ENCODE results near the gene ACRBP.
A peak's percentile ranks its signal among the peaks of the same experiment; 100 is the strongest.

ACRBP gene

DNA sequence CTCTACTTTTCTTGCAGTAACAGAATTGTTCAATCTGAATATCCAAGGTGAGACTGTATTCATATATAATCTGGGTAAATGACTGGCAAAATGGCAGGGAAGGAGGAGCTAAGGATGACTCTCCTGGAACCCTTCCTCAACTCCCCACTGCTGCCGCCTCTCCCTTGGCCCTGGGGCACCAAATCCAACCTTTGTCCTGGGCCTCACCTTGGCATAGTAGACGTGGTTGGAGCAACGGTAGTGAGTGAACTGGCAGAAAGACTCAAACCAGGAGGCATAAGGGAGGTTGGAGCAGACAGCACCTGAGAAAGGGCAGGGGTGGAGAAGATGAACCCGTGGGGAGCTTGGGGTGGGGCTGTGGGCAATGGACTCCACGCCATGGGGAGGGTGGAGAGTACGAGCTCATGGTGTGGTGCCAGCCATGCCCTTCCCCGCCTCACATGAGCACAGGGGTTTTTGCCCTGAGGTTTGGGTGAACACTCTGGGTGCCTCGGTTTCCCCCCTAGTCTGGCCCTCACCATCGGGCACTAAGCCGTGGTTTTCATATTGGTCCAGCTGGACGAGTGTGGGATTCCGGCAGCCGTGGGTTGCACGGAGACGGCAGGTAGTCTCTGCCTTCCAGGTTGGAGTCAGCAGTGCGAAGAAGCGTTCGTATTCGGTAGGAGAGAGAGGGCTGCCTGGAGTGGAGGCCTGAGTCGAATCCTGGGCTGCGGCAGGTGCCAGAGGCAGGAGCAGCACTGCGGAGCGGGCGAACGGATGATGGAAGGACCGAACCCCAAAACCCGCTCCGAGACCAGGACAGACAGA lies 753 bp downstream of the ACRBP start:
- Histone ChIP-seq H3K27ac (ENCODE audit: low read depth, low read length) (no peak overlapping the region), H3K4me1 (ENCODE audit: insufficient read depth, low read length) (no peaks in the 10 kb centered on the region), H3K4me3 (ENCODE audit: low read length) (peak overlapping the region; percentile 72), H3K36me3 (ENCODE audit: insufficient read depth, low read length) (peaks cover 19% of the 10 kb centered on the region), H3K27me3 (ENCODE audit: insufficient read depth, low read length) (peaks cover 4% of the 10 kb centered on the region), H3K9ac (ENCODE audit: low read depth, low read length) (peak overlapping the region; percentile 72; the same call in 1 of the 2 replicates), H3K9me3 (ENCODE audit: insufficient read depth, low read depth, low read length) (no peaks in the 10 kb centered on the region)
- WGBS, result 84% methylated on average over 28 of the region's 28 CpGs

DNA sequence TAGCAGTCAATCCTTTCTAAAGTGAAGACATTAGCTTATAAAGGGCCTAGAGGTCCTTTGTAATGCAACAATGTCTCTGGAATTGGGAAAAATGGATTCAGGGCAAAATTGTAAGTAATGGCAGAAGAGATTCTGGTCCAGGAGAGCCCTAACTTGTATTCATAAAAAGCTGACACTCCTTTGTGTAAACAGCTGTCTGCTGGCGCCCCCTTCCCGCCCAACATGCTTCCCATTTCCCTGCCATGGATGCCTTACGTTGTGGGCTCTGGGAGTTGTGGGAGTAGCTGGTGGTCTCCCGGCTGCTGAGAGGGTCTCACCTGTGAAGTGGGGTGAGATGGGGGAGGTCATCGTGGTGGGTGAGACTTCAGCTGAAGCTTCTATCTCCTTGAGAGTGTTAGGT lies 2.3 kb downstream of the ACRBP start:
- H3K27ac ChIP-seq (ENCODE audit: low read depth, low read length), result no peak overlapping the region
- H3K36me3 ChIP-seq (ENCODE audit: insufficient read depth, low read length), result peaks cover 6% of the 10 kb centered on the region; the same call in 1 of the 2 replicates
- no peak overlapping the region for H3K4me3 ChIP-seq (ENCODE audit: low read length)
- no peaks in the 10 kb centered on the region for H3K9me3 ChIP-seq (ENCODE audit: insufficient read depth, low read depth, low read length)
- peaks cover 4% of the 10 kb centered on the region for H3K27me3 ChIP-seq (ENCODE audit: insufficient read depth, low read length)
- no peak overlapping the region for H3K9ac ChIP-seq (ENCODE audit: low read depth, low read length)
- H3K4me1 ChIP-seq (ENCODE audit: insufficient read depth, low read length), result no peaks in the 10 kb centered on the region
- WGBS, result 34% methylated on average over 5 of the region's 5 CpGs

DNA sequence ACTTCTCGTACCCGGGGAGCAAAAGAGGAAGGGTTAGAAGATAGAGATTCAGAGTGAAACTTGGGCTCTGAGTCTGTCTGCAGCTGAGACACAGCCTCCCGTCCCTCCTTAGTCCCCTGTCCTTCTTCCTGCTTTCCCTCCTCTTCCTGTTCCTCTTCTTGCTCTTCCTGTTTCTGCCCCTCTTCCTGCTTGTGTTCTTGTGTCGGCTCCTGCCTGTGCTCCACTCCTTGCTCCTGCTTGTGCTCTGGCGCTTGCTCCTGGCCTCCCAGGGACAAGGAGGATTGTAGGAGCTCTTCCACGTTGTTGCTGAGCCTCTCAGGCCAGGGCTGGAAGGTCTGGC lies 3.0 kb downstream of the ACRBP start:
- H3K4me1 ChIP-seq (ENCODE audit: insufficient read depth, low read length), result no peaks in the 10 kb centered on the region
- peaks cover 4% of the 10 kb centered on the region for H3K27me3 ChIP-seq (ENCODE audit: insufficient read depth, low read length)
- no peak overlapping the region for H3K4me3 ChIP-seq (ENCODE audit: low read length)
- no peak overlapping the region for H3K27ac ChIP-seq (ENCODE audit: low read depth, low read length)
- 86% methylated on average over 6 of the region's 6 CpGs for WGBS
- no peaks in the 10 kb centered on the region for H3K9me3 ChIP-seq (ENCODE audit: insufficient read depth, low read depth, low read length)
- no peak overlapping the region for H3K9ac ChIP-seq (ENCODE audit: low read depth, low read length)
- H3K36me3 ChIP-seq (ENCODE audit: insufficient read depth, low read length), result peaks cover 6% of the 10 kb centered on the region; the same call in 1 of the 2 replicates

DNA sequence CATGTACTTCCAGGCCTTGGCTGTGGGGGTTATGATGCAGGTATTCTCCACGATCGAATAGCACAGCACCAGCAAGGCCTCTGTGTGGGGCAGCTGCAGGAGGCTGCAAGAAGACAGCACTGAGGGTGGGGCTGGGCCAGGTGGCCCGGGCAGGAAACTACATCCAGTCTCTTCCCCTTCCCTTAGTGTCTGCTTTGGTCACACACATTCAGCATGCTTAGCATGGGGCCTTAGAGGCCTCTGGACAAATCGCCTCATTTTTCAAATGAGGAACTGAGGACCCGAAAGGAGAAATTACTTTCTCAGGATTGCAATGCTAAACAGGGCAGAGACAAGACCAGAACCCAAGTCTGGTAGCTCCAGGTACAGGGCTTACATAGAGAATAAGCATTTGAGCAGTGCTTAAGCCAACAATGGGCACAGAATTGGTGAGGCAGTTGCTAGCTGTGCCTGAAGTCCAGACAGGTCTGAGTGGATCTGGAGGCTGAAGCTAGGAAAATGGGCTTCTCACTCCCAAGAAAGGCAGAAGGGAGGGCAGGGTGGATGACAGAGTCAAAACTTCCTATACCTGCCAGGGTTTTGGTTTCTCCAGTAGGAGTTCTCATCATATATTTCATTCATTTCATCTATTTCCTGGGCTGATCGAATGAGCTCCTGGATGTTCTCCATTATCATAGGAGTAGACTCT lies 3.5 kb downstream of the ACRBP start:
- H3K9ac ChIP-seq (ENCODE audit: low read depth, low read length), result no peak overlapping the region

DNA sequence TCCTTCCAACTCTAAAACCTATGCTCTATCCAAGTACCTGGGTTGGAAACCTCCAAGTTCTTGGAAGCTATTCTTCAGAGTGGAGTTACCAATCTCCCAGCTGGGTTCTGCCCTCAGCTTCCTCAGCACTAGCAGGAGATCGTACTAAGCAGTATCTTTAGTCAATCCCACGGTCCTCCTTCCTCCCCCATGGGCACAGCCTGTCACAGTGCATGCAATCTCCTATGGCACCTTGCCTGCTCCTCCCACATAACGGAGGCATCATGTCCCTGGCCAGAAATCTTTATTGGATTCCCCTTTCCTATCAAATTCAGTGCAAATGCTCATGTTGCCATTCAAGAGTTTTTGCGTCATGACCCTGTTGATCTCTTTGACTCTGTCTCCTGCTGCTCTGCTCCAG lies 6.1 kb downstream of the ACRBP start:
- no peak overlapping the region for H3K27ac ChIP-seq (ENCODE audit: low read depth, low read length)
- no peaks in the 10 kb centered on the region for H3K9me3 ChIP-seq (ENCODE audit: insufficient read depth, low read depth, low read length)
- no peak overlapping the region for H3K9ac ChIP-seq (ENCODE audit: low read depth, low read length)
- H3K4me3 ChIP-seq (ENCODE audit: low read length), result no peak overlapping the region
- 74% methylated on average over 4 of the region's 4 CpGs for WGBS
- H3K4me1 ChIP-seq (ENCODE audit: insufficient read depth, low read length), result no peaks in the 10 kb centered on the region
- no peaks in the 10 kb centered on the region for H3K36me3 ChIP-seq (ENCODE audit: insufficient read depth, low read length)
- H3K27me3 ChIP-seq (ENCODE audit: insufficient read depth, low read length), result no peaks in the 10 kb centered on the region; the same call in none of the 2 replicates

More for the DNA sequence above, 3.5 kb downstream of the ACRBP start:
- Histone ChIP-seq H3K9me3 (ENCODE audit: insufficient read depth, low read depth, low read length) (no peaks in the 10 kb centered on the region), H3K36me3 (ENCODE audit: insufficient read depth, low read length) (peaks cover 6% of the 10 kb centered on the region; the same call in 1 of the 2 replicates), H3K4me1 (ENCODE audit: insufficient read depth, low read length) (no peaks in the 10 kb centered on the region), H3K27ac (ENCODE audit: low read depth, low read length) (no peak overlapping the region), H3K4me3 (ENCODE audit: low read length) (no peak overlapping the region), H3K27me3 (ENCODE audit: insufficient read depth, low read length) (peaks cover 4% of the 10 kb centered on the region)
- 93% methylated on average over 6 of the region's 6 CpGs for WGBS

DNA sequence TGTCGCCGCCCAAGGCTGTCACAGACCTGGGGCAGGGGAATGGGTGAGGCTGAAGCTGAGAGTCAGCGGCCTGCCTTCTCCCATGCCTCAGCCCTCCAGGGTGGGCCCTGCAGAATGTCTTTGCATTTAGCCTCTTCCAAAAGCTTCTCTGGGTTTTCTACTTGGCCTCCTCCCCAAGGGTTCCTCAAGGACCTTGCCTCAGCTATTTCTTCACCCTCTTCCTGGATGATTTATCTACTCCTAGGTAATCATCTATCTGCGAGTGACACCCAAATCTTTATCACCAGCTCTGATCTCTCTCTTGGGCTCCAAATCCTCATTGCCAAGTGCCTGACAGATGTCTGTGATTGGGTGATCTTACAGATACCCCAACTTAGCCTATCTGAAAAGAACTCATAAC lies 6.7 kb downstream of the ACRBP start:
- H3K4me1 ChIP-seq (ENCODE audit: insufficient read depth, low read length), result peaks cover 2% of the 10 kb centered on the region; the same call in 1 of the 2 replicates
- H3K9me3 ChIP-seq (ENCODE audit: insufficient read depth, low read depth, low read length), result no peaks in the 10 kb centered on the region
- no peaks in the 10 kb centered on the region; the same call in none of the 2 replicates for H3K27me3 ChIP-seq (ENCODE audit: insufficient read depth, low read length)
- H3K4me3 ChIP-seq (ENCODE audit: low read length), result no peak overlapping the region
- H3K9ac ChIP-seq (ENCODE audit: low read depth, low read length), result no peak overlapping the region
- no peak overlapping the region for H3K27ac ChIP-seq (ENCODE audit: low read depth, low read length)
- no peaks in the 10 kb centered on the region for H3K36me3 ChIP-seq (ENCODE audit: insufficient read depth, low read length)
- WGBS, result 94% methylated on average over 4 of the region's 4 CpGs

DNA sequence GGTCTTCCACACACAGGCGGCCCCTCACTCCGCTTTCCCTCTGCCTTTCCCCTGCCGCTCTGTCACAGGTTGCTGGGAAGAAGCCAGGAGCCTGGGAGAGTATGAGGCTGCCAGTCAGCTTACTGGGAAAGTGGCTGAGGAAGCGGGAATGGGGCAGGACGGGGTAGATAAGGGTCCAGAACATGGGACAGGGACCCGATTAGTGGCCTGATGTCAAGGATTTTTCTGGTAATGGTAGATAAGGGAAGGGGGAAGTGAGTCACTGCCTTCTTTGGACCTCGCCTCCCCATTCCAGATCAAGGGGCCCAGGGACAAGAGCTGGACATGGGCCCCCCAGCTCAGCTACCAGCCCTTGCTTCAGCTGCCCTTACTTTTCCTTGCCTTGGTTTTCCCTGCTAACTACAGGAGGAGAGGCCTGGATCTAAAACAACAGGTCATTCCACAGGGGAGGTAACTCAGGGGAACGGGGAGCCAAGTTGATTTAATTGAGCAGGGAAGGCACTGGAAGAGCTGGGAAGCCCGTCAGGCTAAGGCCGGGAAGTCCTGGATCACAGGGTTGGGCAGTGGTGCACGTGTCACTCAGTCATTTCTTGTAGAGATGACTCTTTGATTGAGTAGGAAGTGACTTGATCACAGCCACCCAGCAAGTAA lies 8.0 kb downstream of the ACRBP start:
- no peaks in the 10 kb centered on the region for H3K36me3 ChIP-seq (ENCODE audit: insufficient read depth, low read length)
- 86% methylated on average over 11 of the region's 11 CpGs for WGBS
- no peaks in the 10 kb centered on the region for H3K9me3 ChIP-seq (ENCODE audit: insufficient read depth, low read depth, low read length)
- no peaks in the 10 kb centered on the region; the same call in none of the 2 replicates for H3K27me3 ChIP-seq (ENCODE audit: insufficient read depth, low read length)
- H3K4me1 ChIP-seq (ENCODE audit: insufficient read depth, low read length), result peaks cover 2% of the 10 kb centered on the region; the same call in 1 of the 2 replicates
- no peak overlapping the region for H3K4me3 ChIP-seq (ENCODE audit: low read length)
- H3K27ac ChIP-seq (ENCODE audit: low read depth, low read length), result no peak overlapping the region
- no peak overlapping the region for H3K9ac ChIP-seq (ENCODE audit: low read depth, low read length)

DNA sequence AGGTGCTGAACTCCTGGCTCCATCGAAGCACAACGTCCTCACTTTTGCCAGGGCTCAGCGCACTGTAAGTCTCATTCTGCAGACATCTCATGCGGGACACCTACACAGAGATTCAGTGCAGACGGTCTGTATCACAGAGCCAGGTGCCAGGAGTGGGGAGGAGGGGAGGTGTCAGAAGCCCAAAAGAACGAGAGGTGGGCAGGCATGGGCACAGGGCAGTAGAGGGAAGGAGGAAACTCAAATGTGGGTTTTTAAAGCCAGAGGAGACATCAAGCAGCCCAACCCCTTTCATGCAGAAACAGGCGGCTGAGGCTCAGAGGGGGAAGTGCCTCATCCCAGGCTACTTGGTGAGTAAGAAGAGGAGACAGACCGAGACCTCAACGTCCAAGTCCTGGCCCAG lies 8.9 kb downstream of the ACRBP start:
- H3K36me3 ChIP-seq (ENCODE audit: insufficient read depth, low read length), result no peaks in the 10 kb centered on the region
- no peaks in the 10 kb centered on the region for H3K9me3 ChIP-seq (ENCODE audit: insufficient read depth, low read depth, low read length)
- no peak overlapping the region for H3K4me3 ChIP-seq (ENCODE audit: low read length)
- peaks cover 2% of the 10 kb centered on the region; the same call in 1 of the 2 replicates for H3K4me1 ChIP-seq (ENCODE audit: insufficient read depth, low read length)
- H3K27me3 ChIP-seq (ENCODE audit: insufficient read depth, low read length), result no peaks in the 10 kb centered on the region; the same call in none of the 2 replicates
- H3K27ac ChIP-seq (ENCODE audit: low read depth, low read length), result no peak overlapping the region
- 88% methylated on average over 9 of the region's 9 CpGs for WGBS
- H3K9ac ChIP-seq (ENCODE audit: low read depth, low read length), result 0 out of 2 replicates have a peak overlapping the region, but pooled peaks have one; percentile 9

DNA sequence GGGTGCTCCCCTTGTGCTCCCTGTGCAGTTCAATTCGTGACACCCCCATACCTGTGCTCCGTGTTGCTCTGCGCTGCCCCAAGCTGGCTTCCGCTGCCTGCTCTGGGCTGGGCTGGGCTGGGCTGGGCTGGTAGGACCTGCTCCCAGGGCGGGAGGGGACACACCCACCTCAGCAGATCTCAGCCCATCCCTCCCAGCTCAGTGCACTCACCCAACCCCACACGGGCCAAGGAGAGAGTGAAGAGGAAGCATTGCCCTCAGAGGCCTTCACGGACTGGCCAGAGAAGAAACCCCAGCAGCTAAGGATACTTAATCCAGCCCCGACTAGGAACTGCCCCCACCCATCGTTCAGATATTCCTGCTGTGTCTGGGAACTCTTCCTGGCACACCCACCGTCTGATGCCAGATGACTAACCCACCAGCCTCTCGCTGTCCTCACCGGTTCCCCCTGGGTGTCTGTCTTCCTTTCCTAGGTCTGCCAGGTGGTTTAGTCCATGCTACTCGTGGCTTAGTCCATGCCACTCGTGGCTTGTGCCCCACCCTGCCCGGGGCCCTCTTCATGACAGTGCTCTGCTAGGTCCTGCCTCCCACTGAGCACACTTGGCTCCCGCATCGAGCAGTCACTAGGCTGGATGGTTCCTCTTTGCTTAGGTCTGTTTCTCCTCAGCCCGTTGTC lies 11.2 kb downstream of the ACRBP start, which contains the start of gene LPAR5:
TSS of gene LPAR5 (minus strand) at position 104 of the 676 bp plus-strand sequence. CDS start 14,711 bp downstream, outside the sequence.
- Histone ChIP-seq H3K27ac (ENCODE audit: low read depth, low read length) (no peak within 1 kb of the TSS), H3K4me3 (ENCODE audit: low read length) (no peak within 1 kb of the TSS), H3K9ac (ENCODE audit: low read depth, low read length) (no peak within 1 kb of the TSS), H3K9me3 (ENCODE audit: insufficient read depth, low read depth, low read length) (no peaks in the 10 kb centered on the region), H3K36me3 (ENCODE audit: insufficient read depth, low read length) (no peaks in the 10 kb centered on the region), H3K4me1 (ENCODE audit: insufficient read depth, low read length) (peaks cover 7% of the 10 kb centered on the region; the same call in 1 of the 2 replicates), H3K27me3 (ENCODE audit: insufficient read depth, low read length) (no peaks in the 10 kb centered on the region; the same call in 1 of the 2 replicates)
- WGBS, result 59% methylated on average over 18 of the region's 18 CpGs

DNA sequence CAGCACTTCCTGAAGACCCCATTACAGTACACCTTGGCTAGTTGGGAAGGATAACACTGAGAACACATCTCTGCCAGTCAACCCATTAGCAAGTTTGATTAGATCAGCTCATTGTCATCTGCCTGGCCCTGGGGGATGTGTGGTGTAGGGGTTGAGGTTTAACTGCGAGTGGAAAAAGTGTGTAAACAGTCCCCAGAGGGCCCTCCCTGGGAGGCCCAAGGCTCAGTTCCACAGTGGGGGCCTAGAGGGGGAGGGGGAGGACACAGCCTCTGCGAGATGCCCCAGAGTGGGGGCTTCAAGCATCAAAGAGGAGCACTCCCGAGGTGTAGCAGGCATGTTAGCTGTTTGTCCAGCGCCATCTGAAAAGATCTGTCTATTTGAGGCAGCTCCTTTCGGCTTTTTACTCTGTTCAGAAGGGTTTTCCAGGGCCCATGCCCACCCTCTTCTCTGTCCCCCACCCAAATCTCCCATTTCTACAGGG lies 11.8 kb downstream of the ACRBP start:
- H3K36me3 ChIP-seq (ENCODE audit: insufficient read depth, low read length), result no peaks in the 10 kb centered on the region
- no peak overlapping the region for H3K4me3 ChIP-seq (ENCODE audit: low read length)
- 63% methylated on average over 5 of the region's 5 CpGs for WGBS
- no peaks in the 10 kb centered on the region for H3K9me3 ChIP-seq (ENCODE audit: insufficient read depth, low read depth, low read length)
- no peaks in the 10 kb centered on the region; the same call in 1 of the 2 replicates for H3K27me3 ChIP-seq (ENCODE audit: insufficient read depth, low read length)
- peaks cover 7% of the 10 kb centered on the region; the same call in 1 of the 2 replicates for H3K4me1 ChIP-seq (ENCODE audit: insufficient read depth, low read length)
- no peak overlapping the region for H3K27ac ChIP-seq (ENCODE audit: low read depth, low read length)
- no peak overlapping the region for H3K9ac ChIP-seq (ENCODE audit: low read depth, low read length)

Data from HUES64 (cell line).